Measurements from ENCODE around the gene GTF2H4. TPM values are rescaled to one million over a fixed set of nuclear protein-coding genes. Genes with fewer than 3 reads are reported as not detected.

Gene GTF2H4
- total and polyA plus RNA-seq, 7 donors = 7.7 to 28.5 (median 12.6) TPM

- Histone ChIP-seq H3K4me1 (peaks cover 0 to 12% (median 10%) of the 10 kb centered on the region in 4 donors), H3K27ac (no peak overlapping the region), H3K4me3 (no peak overlapping the region), H3K36me3 (peaks cover 26 to 89% (median 47%) of the 10 kb centered on the region in 4 donors), H3K27me3 (no peaks in the 10 kb centered on the region), H3K9me3 (no peaks in the 10 kb centered on the region)
- TF ChIP-seq EP300 (IDR thresholded peaks at IDR 0.05) (no peak), POLR2A (IDR thresholded peaks at IDR 0.05) (no peak), POLR2AphosphoS5 (IDR thresholded peaks at IDR 0.05) (no peak)
- no peak for DNase-seq
- intact Hi-C loops (cut with DNase I) = no loop called here
- 90 to 93% methylated on average over 12 of the region's 12 CpGs for WGBS, 2 donors
Observed at GRCh38 chr6:30894381-30894780, 13.6 kb upstream of the GTF2H4 start.

- Histone ChIP-seq H3K27me3 (no peaks in the 10 kb centered on the region), H3K4me3 (no peak overlapping the region), H3K9me3 (no peaks in the 10 kb centered on the region), H3K36me3 (peaks cover 26 to 89% (median 48%) of the 10 kb centered on the region in 4 donors), H3K27ac (no peak overlapping the region), H3K4me1 (peaks cover 0 to 8% (median 7%) of the 10 kb centered on the region in 4 donors)
- intact Hi-C loops (cut with DNase I) = no loop called here
- TF ChIP-seq, protein P1, sequence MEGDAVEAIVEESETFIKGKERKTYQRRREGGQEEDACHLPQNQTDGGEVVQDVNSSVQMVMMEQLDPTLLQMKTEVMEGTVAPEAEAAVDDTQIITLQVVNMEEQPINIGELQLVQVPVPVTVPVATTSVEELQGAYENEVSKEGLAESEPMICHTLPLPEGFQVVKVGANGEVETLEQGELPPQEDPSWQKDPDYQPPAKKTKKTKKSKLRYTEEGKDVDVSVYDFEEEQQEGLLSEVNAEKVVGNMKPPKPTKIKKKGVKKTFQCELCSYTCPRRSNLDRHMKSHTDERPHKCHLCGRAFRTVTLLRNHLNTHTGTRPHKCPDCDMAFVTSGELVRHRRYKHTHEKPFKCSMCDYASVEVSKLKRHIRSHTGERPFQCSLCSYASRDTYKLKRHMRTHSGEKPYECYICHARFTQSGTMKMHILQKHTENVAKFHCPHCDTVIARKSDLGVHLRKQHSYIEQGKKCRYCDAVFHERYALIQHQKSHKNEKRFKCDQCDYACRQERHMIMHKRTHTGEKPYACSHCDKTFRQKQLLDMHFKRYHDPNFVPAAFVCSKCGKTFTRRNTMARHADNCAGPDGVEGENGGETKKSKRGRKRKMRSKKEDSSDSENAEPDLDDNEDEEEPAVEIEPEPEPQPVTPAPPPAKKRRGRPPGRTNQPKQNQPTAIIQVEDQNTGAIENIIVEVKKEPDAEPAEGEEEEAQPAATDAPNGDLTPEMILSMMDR (IDR thresholded peaks at IDR 0.05) = no peak
- TF ChIP-seq EP300 (IDR thresholded peaks at IDR 0.05) (no peak), POLR2A (IDR thresholded peaks at IDR 0.05) (no peak), POLR2AphosphoS5 (IDR thresholded peaks at IDR 0.05) (no peak)
- no peak for DNase-seq
- 93 to 95% methylated on average over 3 of the region's 3 CpGs for WGBS, 2 donors
Observed at GRCh38 chr6:30894935-30895334, 13.1 kb upstream of the GTF2H4 start.

- H3K36me3 ChIP-seq = peaks cover 26 to 86% (median 48%) of the 10 kb centered on the region in 4 donors
- no peak for DNase-seq
- intact Hi-C loops (cut with DNase I) = no loop called here
- WGBS, 2 donors = 84 to 85% methylated on average over 10 of the region's 10 CpGs
- H3K4me3 ChIP-seq = no peak overlapping the region
- peaks cover 0 to 4% (median 3%) of the 10 kb centered on the region in 4 donors for H3K4me1 ChIP-seq
- no peaks in the 10 kb centered on the region for H3K27me3 ChIP-seq
- H3K9me3 ChIP-seq = no peaks in the 10 kb centered on the region
- TF ChIP-seq, protein P1 (IDR thresholded peaks at IDR 0.05) = no peak
- TF ChIP-seq POLR2AphosphoS5 (IDR thresholded peaks at IDR 0.05) (no peak), POLR2A (IDR thresholded peaks at IDR 0.05) (no peak), EP300 (IDR thresholded peaks at IDR 0.05) (no peak)
- no peak overlapping the region for H3K27ac ChIP-seq
Observed at GRCh38 chr6:30895343-30895742, 12.7 kb upstream of the GTF2H4 start.

- H3K36me3 ChIP-seq = peaks cover 26 to 79% (median 47%) of the 10 kb centered on the region in 4 donors
- no peaks in the 10 kb centered on the region for H3K9me3 ChIP-seq
- 94 to 96% methylated on average over 13 of the region's 13 CpGs for WGBS, 2 donors
- DNase-seq = no peak
- no peak overlapping the region for H3K4me3 ChIP-seq
- H3K27me3 ChIP-seq = no peaks in the 10 kb centered on the region
- no peak for TF ChIP-seq EP300 (IDR thresholded peaks at IDR 0.05)
- TF ChIP-seq, protein P1 (IDR thresholded peaks at IDR 0.05) = no peak
- H3K27ac ChIP-seq = no peak overlapping the region
- no peaks in the 10 kb centered on the region for H3K4me1 ChIP-seq
- intact Hi-C loops (cut with DNase I) = no loop called here
Observed at GRCh38 chr6:30896541-30896940, 11.5 kb upstream of the GTF2H4 start.

GRCh38 chr6:30897882-30898281 is 10.1 kb upstream of the GTF2H4 start:
- Histone ChIP-seq H3K27ac (no peak overlapping the region), H3K4me1 (no peaks in the 10 kb centered on the region), H3K9me3 (no peaks in the 10 kb centered on the region), H3K4me3 (no peak overlapping the region), H3K36me3 (peaks cover 20 to 70% (median 42%) of the 10 kb centered on the region in 4 donors), H3K27me3 (no peaks in the 10 kb centered on the region)
- WGBS, 2 donors = 88 to 94% methylated on average over 16 of the region's 16 CpGs
- no peak for DNase-seq
- TF ChIP-seq POLR2AphosphoS5 (IDR thresholded peaks at IDR 0.05) = no peak
- TF ChIP-seq, protein P1 (IDR thresholded peaks at IDR 0.05) = no peak
- TF ChIP-seq POLR2A (IDR thresholded peaks at IDR 0.05) = no peak
- no peak for TF ChIP-seq EP300 (IDR thresholded peaks at IDR 0.05)
- intact Hi-C loops (cut with DNase I) = no loop called here
